Smooth muscle cell (in vitro differentiated cells): ENCODE results near the gene ZSWIM6. TPM values are rescaled to one million over a fixed set of nuclear protein-coding genes. Genes with fewer than 3 reads are reported as not detected.

Experiments
- DNase-seq: peaks from one replicate; lab custom pipeline; 2025; ENCODE audit not compliant: unreplicated experiment; lab: John Stamatoyannopoulos, UW
- H2AFZ ChIP-seq: fragments of 200-600 bp; sonication (generic); 2 replicates; pipeline ENCODE4 v1.6.0; 2016; ENCODE audit warnings: antibody characterized with exemption, low read depth, mild to moderate bottlenecking
- H3F3A ChIP-seq: fragments of 200-600 bp; sonication (generic); 2 replicates; pipeline ENCODE4 v1.6.0; 2017; ENCODE audit warnings: antibody characterized with exemption, low read depth
- H3K27ac ChIP-seq: fragments of 200-600 bp; sonication (generic); 2 replicates; pipeline ENCODE4 v1.5.1; 2016; ENCODE audit warnings: low read depth, mild to moderate bottlenecking
- H3K27me3 ChIP-seq: fragments of 200-600 bp; sonication (generic); 2 replicates; pipeline ENCODE4 v1.6.1; 2016; ENCODE audit warnings: low read depth, mild to moderate bottlenecking
- H3K36me3 ChIP-seq: fragments of 200-600 bp; sonication (generic); 2 replicates; pipeline ENCODE4 v1.5.1; 2016; ENCODE audit warnings: low read depth
- H3K4me1 ChIP-seq: fragments of 200-600 bp; sonication (generic); 2 replicates; pipeline ENCODE4 v1.5.1; 2016; ENCODE audit warnings: low read depth
- H3K4me2 ChIP-seq: fragments of 200-600 bp; sonication (generic); 2 replicates; pipeline ENCODE4 v1.6.0; 2016; ENCODE audit warnings: mild to moderate bottlenecking
- H3K4me3 ChIP-seq: fragments of 200-600 bp; sonication (generic); 2 replicates; pipeline ENCODE4 v1.5.1; 2016; ENCODE audit warnings: mild to moderate bottlenecking
- H3K79me2 ChIP-seq: fragments of 200-600 bp; sonication (generic); 2 replicates; pipeline ENCODE4 v1.6.0; 2016; ENCODE audit warnings: low read depth, mild to moderate bottlenecking
- H3K9ac ChIP-seq: fragments of 200-600 bp; sonication (generic); 2 replicates; pipeline ENCODE4 v1.6.0; 2016; ENCODE audit warnings: low read depth
- H3K9me3 ChIP-seq: fragments of 200-600 bp; sonication (generic); replicated peaks from 2 replicates; pipeline ENCODE4 v1.5.1; 2016; ENCODE audit warnings: low read depth
- H4K20me1 ChIP-seq: fragments of 200-600 bp; sonication (generic); 2 replicates; pipeline ENCODE4 v1.6.0; 2016; ENCODE audit warnings: low read depth
- WGBS: methylation state at CpG from one replicate; pipeline ENCODE4 v1.1.7; 2016; ENCODE audit warnings: low lambda C conversion rate; 5-methylcytosine and 5-hydroxymethylcytosine counted together
- polyA plus RNA-seq: library from polyadenylated mRNA; unstranded; fragments of >200 nt; fragmentation: Nextera tagmentation; extraction: Ambion mirVana; gene quantifications from 2 replicates; pipeline ENCODE4 v1.2.1, GENCODE V29; 2016
- total RNA-seq: library from RNA; depleted of rRNA; stranded (reverse); fragments of >200 nt; gene quantifications from 2 replicates; pipeline ENCODE4 v1.2.3, GENCODE V29; 2014
- TF ChIP-seq, protein P1 (sequence below): fragments of 200-600 bp; sonication (generic); IDR thresholded peaks from 2 replicates; pipeline ENCODE4 v1.5.1; 2017; ENCODE audit warnings: borderline replicate concordance, mild to moderate bottlenecking, antibody characterized with exemption; ENCODE audit not compliant: insufficient read depth, poor library complexity, severe bottlenecking

ZSWIM6 gene
- total and polyA plus RNA-seq, 2 experiments from 2014 or later: 9.1 to 25.5 TPM

DNA sequence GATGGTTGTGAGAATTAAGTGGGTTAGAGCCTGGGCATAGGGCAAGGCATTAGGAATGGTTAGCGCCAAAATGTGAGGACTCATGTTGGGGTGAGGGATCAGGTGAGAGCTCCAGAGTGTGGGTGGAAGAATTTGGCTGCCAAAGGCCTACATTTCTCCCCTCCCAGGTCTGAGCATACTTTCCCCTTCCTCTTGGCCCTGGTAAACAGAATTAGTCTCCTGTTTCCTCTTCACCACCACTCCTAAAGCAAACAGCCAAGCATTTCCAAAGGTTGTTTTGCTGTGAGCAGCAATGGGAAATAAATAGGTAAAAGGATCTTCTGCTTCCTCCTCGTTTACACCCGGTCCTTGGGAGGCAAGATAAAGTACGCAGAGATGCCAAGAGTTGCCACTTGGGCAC is 132.5 kb downstream of the ZSWIM6 start:
- Histone ChIP-seq H3K79me2 (peaks cover 98% of the 10 kb centered on the region), H3K4me1 (peaks cover 20% of the 10 kb centered on the region), H3F3A (no peaks in the 10 kb centered on the region), H3K4me3 (no peak overlapping the region), H4K20me1 (peaks cover 99% of the 10 kb centered on the region), H3K4me2 (no peak overlapping the region), H3K9ac (no peak overlapping the region), H3K36me3 (no peaks in the 10 kb centered on the region), H2AFZ (no peak overlapping the region), H3K27me3 (no peaks in the 10 kb centered on the region), H3K27ac (no peak overlapping the region), H3K9me3 (no peaks in the 10 kb centered on the region)
- 80% methylated on average over 4 of the region's 4 CpGs for WGBS
- no peak for DNase-seq
- TF ChIP-seq, protein P1, sequence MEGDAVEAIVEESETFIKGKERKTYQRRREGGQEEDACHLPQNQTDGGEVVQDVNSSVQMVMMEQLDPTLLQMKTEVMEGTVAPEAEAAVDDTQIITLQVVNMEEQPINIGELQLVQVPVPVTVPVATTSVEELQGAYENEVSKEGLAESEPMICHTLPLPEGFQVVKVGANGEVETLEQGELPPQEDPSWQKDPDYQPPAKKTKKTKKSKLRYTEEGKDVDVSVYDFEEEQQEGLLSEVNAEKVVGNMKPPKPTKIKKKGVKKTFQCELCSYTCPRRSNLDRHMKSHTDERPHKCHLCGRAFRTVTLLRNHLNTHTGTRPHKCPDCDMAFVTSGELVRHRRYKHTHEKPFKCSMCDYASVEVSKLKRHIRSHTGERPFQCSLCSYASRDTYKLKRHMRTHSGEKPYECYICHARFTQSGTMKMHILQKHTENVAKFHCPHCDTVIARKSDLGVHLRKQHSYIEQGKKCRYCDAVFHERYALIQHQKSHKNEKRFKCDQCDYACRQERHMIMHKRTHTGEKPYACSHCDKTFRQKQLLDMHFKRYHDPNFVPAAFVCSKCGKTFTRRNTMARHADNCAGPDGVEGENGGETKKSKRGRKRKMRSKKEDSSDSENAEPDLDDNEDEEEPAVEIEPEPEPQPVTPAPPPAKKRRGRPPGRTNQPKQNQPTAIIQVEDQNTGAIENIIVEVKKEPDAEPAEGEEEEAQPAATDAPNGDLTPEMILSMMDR: no peak

DNA sequence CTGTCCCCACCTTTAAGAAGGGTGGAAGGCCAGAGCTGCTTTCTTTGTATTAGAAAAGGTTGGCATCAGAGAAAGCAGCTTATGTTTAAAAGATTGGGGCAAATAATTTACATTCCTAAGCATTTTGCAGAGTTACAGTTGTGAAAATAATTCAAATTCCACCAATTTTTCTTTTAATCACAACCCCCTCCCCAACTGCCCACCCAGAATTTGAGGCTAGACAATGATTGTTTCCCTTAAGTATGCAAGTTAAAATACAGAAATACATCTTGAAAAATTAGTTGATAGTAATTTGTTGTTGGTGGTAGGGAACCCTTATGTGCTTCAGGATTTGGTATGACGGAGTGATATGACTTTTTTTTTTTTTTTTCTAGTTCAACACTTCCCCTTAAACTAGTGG is 133.0 kb downstream of the ZSWIM6 start:
- H3K4me3 ChIP-seq: no peak overlapping the region
- H2AFZ ChIP-seq: no peak overlapping the region
- H3K79me2 ChIP-seq: peaks cover 98% of the 10 kb centered on the region
- no peak overlapping the region for H3K27ac ChIP-seq
- H3K36me3 ChIP-seq: no peaks in the 10 kb centered on the region
- H3K9me3 ChIP-seq: no peaks in the 10 kb centered on the region
- no peaks in the 10 kb centered on the region for H3F3A ChIP-seq
- whole genome bisulfite sequencing: 92% methylated on average over 1 of the region's 1 CpG
- H3K4me1 ChIP-seq: peaks cover 20% of the 10 kb centered on the region
- H3K4me2 ChIP-seq: no peak overlapping the region
- peaks cover 99% of the 10 kb centered on the region for H4K20me1 ChIP-seq
- no peak for DNase-seq
- H3K9ac ChIP-seq: no peak overlapping the region
- no peaks in the 10 kb centered on the region for H3K27me3 ChIP-seq
- TF ChIP-seq, protein P1: no peak

DNA sequence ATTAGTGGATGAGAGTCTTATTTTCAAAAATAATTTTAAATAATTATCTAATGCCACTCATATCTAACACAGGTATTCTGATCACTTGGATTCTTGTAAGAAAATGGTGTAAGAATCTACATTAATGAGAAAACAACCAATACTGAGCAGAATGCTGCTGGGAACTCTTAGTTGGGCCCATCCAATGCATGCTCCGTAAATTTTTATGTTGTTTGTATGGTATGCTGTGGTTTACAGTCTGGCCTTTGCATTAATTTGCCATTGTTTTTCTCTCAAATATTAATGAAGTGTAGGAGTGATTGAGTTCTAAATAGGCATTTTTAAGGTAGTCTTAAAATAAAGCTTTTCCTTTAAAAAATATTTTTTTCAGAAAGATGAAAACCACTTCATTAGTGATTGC is 133.4 kb downstream of the ZSWIM6 start:
- TF ChIP-seq, protein P1: no peak
- Histone ChIP-seq H3F3A (no peaks in the 10 kb centered on the region), H3K4me2 (no peak overlapping the region), H3K9ac (no peak overlapping the region), H3K36me3 (no peaks in the 10 kb centered on the region), H3K27ac (no peak overlapping the region), H3K4me1 (peaks cover 20% of the 10 kb centered on the region), H3K4me3 (no peak overlapping the region), H3K79me2 (peaks cover 98% of the 10 kb centered on the region), H3K9me3 (no peaks in the 10 kb centered on the region), H2AFZ (no peak overlapping the region), H3K27me3 (no peaks in the 10 kb centered on the region), H4K20me1 (peaks cover 99% of the 10 kb centered on the region)
- WGBS: 89% methylated on average over 1 of the region's 1 CpG
- no peak for DNase-seq

DNA sequence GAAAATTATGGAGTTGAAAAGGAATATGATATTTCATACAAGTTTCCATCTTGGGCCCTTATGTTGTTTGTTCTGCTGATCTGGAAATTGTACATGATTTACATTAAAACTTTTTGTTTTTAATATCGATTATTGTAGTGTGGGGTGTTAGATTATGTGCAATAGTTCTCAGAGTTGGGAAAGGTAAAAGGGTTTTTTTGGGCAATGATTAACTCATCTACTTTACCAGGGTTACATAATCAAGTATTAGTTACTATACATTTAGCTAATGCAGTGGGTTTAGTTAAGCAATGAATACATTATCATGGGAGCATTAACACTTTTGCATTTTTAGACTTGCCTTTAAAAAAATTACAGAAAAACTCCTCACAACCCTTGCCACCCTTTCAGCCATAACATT is 134.0 kb downstream of the ZSWIM6 start:
- 91% methylated on average over 1 of the region's 1 CpG for WGBS
- Histone ChIP-seq H3F3A (no peaks in the 10 kb centered on the region), H3K27me3 (no peaks in the 10 kb centered on the region), H3K9ac (no peak overlapping the region), H3K9me3 (no peaks in the 10 kb centered on the region), H2AFZ (no peak overlapping the region), H3K4me2 (no peak overlapping the region), H4K20me1 (peaks cover 100% of the 10 kb centered on the region), H3K36me3 (no peaks in the 10 kb centered on the region), H3K4me3 (no peak overlapping the region), H3K4me1 (peaks cover 20% of the 10 kb centered on the region), H3K79me2 (peaks cover 98% of the 10 kb centered on the region), H3K27ac (no peak overlapping the region)
- TF ChIP-seq, protein P1: no peak
- DNase-seq: no peak
